CD4-positive, CD25-positive, alpha-beta regulatory T cell (primary cell): ENCODE data around the gene MOCS1. TPM values are rescaled to one million over a fixed set of nuclear protein-coding genes. Genes with fewer than 3 reads are reported as not detected.

ENCODE experiments used
- ATAC-seq, 2 donors: fragments of 150-1000 bp; cut with Tn5 transposase; one replicate each; pipeline ENCODE4 v1.10.0; 2021; ENCODE audit warnings: low read depth in 2 of 2, moderate number of reproducible peaks in 2 of 2, moderate library complexity in 1 of 2
- DNase-seq, 3 donors: peaks; one replicate each; pipeline versions ENCODE4 v3.0.0 to v3.0.0-alpha.2; 2012 to 2022; ENCODE audit warnings: mixed read lengths in 1 of 3
- H3K27ac ChIP-seq: one replicate; pipeline ENCODE4 v1.7.0; 2013; ENCODE audit warnings: mild to moderate bottlenecking, low read length; ENCODE audit not compliant: insufficient read depth, poor library complexity, severe bottlenecking
- H3K27me3 ChIP-seq: one replicate; pipeline ENCODE4 v1.7.0; 2013; ENCODE audit warnings: low read length; ENCODE audit not compliant: control insufficient read depth, insufficient read depth
- H3K36me3 ChIP-seq: one replicate; pipeline ENCODE4 v1.7.0; 2013; ENCODE audit warnings: mild to moderate bottlenecking, low read length, moderate library complexity; ENCODE audit not compliant: control insufficient read depth, insufficient read depth
- H3K4me1 ChIP-seq: 2 replicates; pipeline ENCODE4 v1.7.0; 2013; ENCODE audit warnings: mild to moderate bottlenecking, low read length; ENCODE audit not compliant: insufficient read depth, control insufficient read depth, poor library complexity, severe bottlenecking
- H3K4me3 ChIP-seq: one replicate; pipeline ENCODE4 v1.7.0; 2013; ENCODE audit warnings: low read depth, mild to moderate bottlenecking, low read length, moderate library complexity
- H3K9me3 ChIP-seq, 2 experiments: 1 replicate in 1 of 2; 2 replicates in 1 of 2; pipeline ENCODE4 v1.7.0; 2013; ENCODE audit warnings: low read length in 2 of 2, mild to moderate bottlenecking in 1 of 2, moderate library complexity in 1 of 2; ENCODE audit not compliant: control insufficient read depth in 2 of 2
- H3K27ac Mint-ChIP-seq, 3 donors: one replicate each; pipeline ENCODE4 v1.8.0; 2020 to 2022; ENCODE audit warnings: mild to moderate bottlenecking in 3 of 3, mixed read lengths in 3 of 3, moderate library complexity in 2 of 3
- H3K27me3 Mint-ChIP-seq: one replicate; pipeline ENCODE4 v1.8.0; 2022; ENCODE audit warnings: mild to moderate bottlenecking, mixed read lengths
- H3K36me3 Mint-ChIP-seq: one replicate; pipeline ENCODE4 v1.8.0; 2020; ENCODE audit warnings: mixed read lengths
- H3K4me1 Mint-ChIP-seq, 4 donors: one replicate each; pipeline ENCODE4 v1.8.0; 2020 to 2022; ENCODE audit warnings: mixed read lengths in 4 of 4, mild to moderate bottlenecking in 1 of 4
- H3K4me3 Mint-ChIP-seq, 4 donors: one replicate each; pipeline ENCODE4 v1.8.0; 2020 to 2022; ENCODE audit warnings: mild to moderate bottlenecking in 4 of 4, mixed read lengths in 4 of 4, moderate library complexity in 3 of 4
- H3K9me3 Mint-ChIP-seq, 7 donors: one replicate each; pipeline ENCODE4 v1.8.0; 2020 to 2022; ENCODE audit warnings: mixed read lengths in 7 of 7, mild to moderate bottlenecking in 3 of 7, moderate library complexity in 2 of 7
- polyA plus RNA-seq, 4 donors: library from polyadenylated mRNA; unstranded; fragments of 300-500 nt; fragmentation: Illumina TruSeq; gene quantifications; one replicate each; pipeline ENCODE4 v1.2.3, GENCODE V29; 2021
- total RNA-seq: library from RNA; stranded (reverse); gene quantifications from one replicate; pipeline ENCODE4 v1.2.3, GENCODE V29; 2022

The MOCS1 gene
- total and polyA plus RNA-seq, 5 donors from 2014 or later = 0.10 to 0.69 (median 0.32) TPM; not detected in 2

DNA sequence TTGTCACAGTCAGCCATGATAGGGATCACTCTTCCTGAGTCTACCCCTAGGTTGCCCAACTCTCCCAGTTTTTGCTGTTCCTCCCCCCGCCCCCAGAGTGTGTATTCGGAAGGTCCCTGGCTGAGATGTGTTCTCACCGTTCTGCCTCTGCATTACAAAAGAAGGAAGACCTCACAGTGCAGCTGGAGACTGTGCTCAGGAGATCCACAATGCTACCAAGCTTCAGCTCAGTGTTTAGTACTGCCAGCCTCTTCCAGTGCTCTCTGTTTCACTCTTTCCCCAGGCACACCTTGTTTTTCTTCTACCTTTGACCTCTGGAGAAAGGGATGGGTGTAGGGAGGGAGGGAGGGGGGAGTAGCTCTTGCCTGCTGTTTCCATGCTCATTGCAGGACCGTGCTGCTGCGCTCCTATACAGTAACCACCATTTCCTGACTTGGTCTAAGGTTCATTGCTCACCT is 13.4 kb upstream of the MOCS1 start:
- no peak overlapping the region for H3K27ac ChIP-seq
- ATAC-seq (no peak), DNase-seq (no peak)
- H3K4me1 ChIP-seq = no peaks in the 10 kb centered on the region
- Mint-ChIP-seq H3K4me1 (no peaks in the 10 kb centered on the region), H3K4me3 (no peak overlapping the region), H3K27me3 (no peaks in the 10 kb centered on the region), H3K27ac (no peak overlapping the region), H3K9me3 (peaks cover 0 to 2% (median 0%) of the 10 kb centered on the region in 7 donors), H3K36me3 (no peaks in the 10 kb centered on the region)
- H3K9me3 ChIP-seq = no peaks in the 10 kb centered on the region
- H3K36me3 ChIP-seq = no peaks in the 10 kb centered on the region
- H3K4me3 ChIP-seq = no peak overlapping the region
- H3K27me3 ChIP-seq = no peaks in the 10 kb centered on the region

DNA sequence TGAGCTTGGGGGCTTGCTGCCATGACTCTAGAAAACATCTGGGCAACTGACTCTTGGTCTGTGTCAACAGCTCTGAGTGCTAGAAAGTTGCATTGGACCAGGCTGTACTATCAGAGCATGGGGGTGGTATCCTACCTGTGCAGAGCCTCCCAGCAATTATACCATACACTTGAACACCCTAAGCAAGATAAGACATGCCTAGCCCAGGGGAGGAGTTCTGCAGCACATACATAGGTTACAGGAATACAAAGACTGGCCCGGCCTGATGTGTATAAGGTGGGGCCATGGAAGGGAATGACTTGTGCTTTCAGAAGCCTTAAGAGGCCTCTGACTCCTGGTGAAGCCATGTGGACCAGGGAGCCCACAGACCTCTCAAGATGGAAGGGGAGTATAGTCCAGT is 11.4 kb upstream of the MOCS1 start:
- no peak overlapping the region for H3K27ac Mint-ChIP-seq
- DNase-seq = no peak
- no peak overlapping the region for H3K4me3 Mint-ChIP-seq
- Histone ChIP-seq H3K4me1 (no peaks in the 10 kb centered on the region), H3K27me3 (no peaks in the 10 kb centered on the region), H3K4me3 (no peak overlapping the region), H3K9me3 (no peaks in the 10 kb centered on the region), H3K36me3 (no peaks in the 10 kb centered on the region), H3K27ac (no peak overlapping the region)
- H3K27me3 Mint-ChIP-seq = no peaks in the 10 kb centered on the region
- no peaks in the 10 kb centered on the region for H3K4me1 Mint-ChIP-seq
- H3K9me3 Mint-ChIP-seq = peaks cover 0 to 2% (median 0%) of the 10 kb centered on the region in 7 donors
- no peak for ATAC-seq
- no peaks in the 10 kb centered on the region for H3K36me3 Mint-ChIP-seq

GRCh38 chr6:39942903-39943580 is 8.8 kb upstream of the MOCS1 start:
- H3K27me3 Mint-ChIP-seq = peaks cover 5% of the 10 kb centered on the region
- ATAC-seq (no peak), DNase-seq (no peak)
- no peak overlapping the region for H3K27ac ChIP-seq
- no peak overlapping the region for H3K27ac Mint-ChIP-seq
- no peaks in the 10 kb centered on the region for H3K4me1 ChIP-seq
- H3K36me3 ChIP-seq = no peaks in the 10 kb centered on the region
- no peak overlapping the region for H3K4me3 Mint-ChIP-seq
- no peaks in the 10 kb centered on the region for H3K36me3 Mint-ChIP-seq
- H3K4me1 Mint-ChIP-seq = no peaks in the 10 kb centered on the region
- no peak overlapping the region for H3K4me3 ChIP-seq
- no peaks in the 10 kb centered on the region for H3K27me3 ChIP-seq
- no peaks in the 10 kb centered on the region for H3K9me3 ChIP-seq
- peaks cover 0 to 2% (median 0%) of the 10 kb centered on the region in 7 donors for H3K9me3 Mint-ChIP-seq

- Mint-ChIP-seq H3K27me3 (peaks cover 5% of the 10 kb centered on the region), H3K4me3 (no peak overlapping the region), H3K36me3 (no peaks in the 10 kb centered on the region), H3K4me1 (no peaks in the 10 kb centered on the region), H3K27ac (no peak overlapping the region), H3K9me3 (peaks cover 0 to 2% (median 0%) of the 10 kb centered on the region in 7 donors)
- Histone ChIP-seq H3K4me3 (no peak overlapping the region), H3K9me3 (no peaks in the 10 kb centered on the region), H3K27ac (no peak overlapping the region), H3K4me1 (no peaks in the 10 kb centered on the region), H3K27me3 (no peaks in the 10 kb centered on the region), H3K36me3 (no peaks in the 10 kb centered on the region)
- ATAC-seq (no peak), DNase-seq (no peak)
Measured at GRCh38 chr6:39941820-39942219, 7.6 kb upstream of the MOCS1 start.

GRCh38 chr6:39941138-39941537 is 6.9 kb upstream of the MOCS1 start:
- DNase-seq = no peak
- H3K36me3 Mint-ChIP-seq = no peaks in the 10 kb centered on the region
- no peak overlapping the region for H3K4me3 ChIP-seq
- H3K9me3 Mint-ChIP-seq = no peaks in the 10 kb centered on the region
- H3K27me3 Mint-ChIP-seq = peaks cover 5% of the 10 kb centered on the region
- no peak overlapping the region for H3K4me3 Mint-ChIP-seq
- no peak overlapping the region for H3K27ac Mint-ChIP-seq
- ATAC-seq = no peak
- H3K27ac ChIP-seq = no peak overlapping the region
- H3K9me3 ChIP-seq = no peaks in the 10 kb centered on the region
- H3K4me1 ChIP-seq = no peaks in the 10 kb centered on the region
- H3K4me1 Mint-ChIP-seq = no peaks in the 10 kb centered on the region
- H3K27me3 ChIP-seq = no peaks in the 10 kb centered on the region
- H3K36me3 ChIP-seq = no peaks in the 10 kb centered on the region

- H3K4me3 ChIP-seq = no peak overlapping the region
- Mint-ChIP-seq H3K9me3 (peaks cover 0 to 2% (median 0%) of the 10 kb centered on the region in 7 donors), H3K4me3 (no peak overlapping the region), H3K36me3 (no peaks in the 10 kb centered on the region), H3K27me3 (peaks cover 12% of the 10 kb centered on the region), H3K27ac (peak overlapping the region in 1 of 3 donors; percentile 27), H3K4me1 (no peaks in the 10 kb centered on the region)
- no peaks in the 10 kb centered on the region for H3K4me1 ChIP-seq
- no peak for ATAC-seq
- H3K36me3 ChIP-seq = no peaks in the 10 kb centered on the region
- H3K9me3 ChIP-seq = no peaks in the 10 kb centered on the region
- H3K27me3 ChIP-seq = peaks cover 3% of the 10 kb centered on the region
- no peak for DNase-seq
- H3K27ac ChIP-seq = no peak overlapping the region
Measured at GRCh38 chr6:39938773-39939654, 4.8 kb upstream of the MOCS1 start.

GRCh38 chr6:39937686-39938333 is 3.5 kb upstream of the MOCS1 start:
- peaks cover 0 to 5% (median 0%) of the 10 kb centered on the region in 7 donors for H3K9me3 Mint-ChIP-seq
- no peak overlapping the region for H3K4me3 ChIP-seq

More at GRCh38 chr6:39937686-39938333, 3.5 kb upstream of the MOCS1 start:
- Histone ChIP-seq H3K4me1 (no peaks in the 10 kb centered on the region), H3K27ac (no peak overlapping the region), H3K9me3 (no peaks in the 10 kb centered on the region), H3K36me3 (no peaks in the 10 kb centered on the region), H3K27me3 (peaks cover 3% of the 10 kb centered on the region)
- DNase-seq (no peak), ATAC-seq (no peak)
- Mint-ChIP-seq H3K4me3 (no peak overlapping the region), H3K36me3 (no peaks in the 10 kb centered on the region), H3K4me1 (peaks cover 0 to 8% (median 0%) of the 10 kb centered on the region in 4 donors), H3K27me3 (peaks cover 16% of the 10 kb centered on the region), H3K27ac (no peak overlapping the region)
